ENCODE measurements around the gene BMP5.

The BMP5 gene

DNA sequence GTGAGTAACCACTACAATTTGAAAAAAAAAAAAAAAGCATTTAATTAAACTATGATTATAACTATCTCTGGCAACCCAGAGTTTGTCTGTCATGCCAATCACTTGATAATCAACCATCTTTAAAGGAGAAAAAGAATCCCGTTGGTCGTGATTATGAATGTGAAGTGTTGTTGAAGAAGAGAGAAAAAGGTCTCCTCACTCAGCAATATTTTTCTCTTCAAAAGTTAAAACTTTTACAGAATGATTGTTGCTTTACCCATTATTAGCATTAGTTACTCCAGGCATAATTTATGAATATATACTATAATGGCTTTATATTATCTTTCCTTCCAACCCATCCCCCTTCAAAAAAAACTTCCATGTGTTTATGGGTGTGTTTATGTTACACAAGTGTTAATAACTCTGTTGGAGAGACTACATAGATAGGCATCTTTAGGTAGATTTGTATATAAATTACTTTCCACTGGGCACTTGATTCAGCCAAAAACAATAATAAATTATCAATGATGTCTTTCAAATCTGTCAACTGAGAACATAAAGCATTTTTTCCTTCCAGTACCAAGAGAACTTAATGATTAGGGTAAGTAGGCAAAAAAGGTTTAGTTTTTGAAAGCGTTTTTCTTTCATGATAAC is 5.1 kb downstream of the BMP5 start:
- DNase-seq = no peak

DNA sequence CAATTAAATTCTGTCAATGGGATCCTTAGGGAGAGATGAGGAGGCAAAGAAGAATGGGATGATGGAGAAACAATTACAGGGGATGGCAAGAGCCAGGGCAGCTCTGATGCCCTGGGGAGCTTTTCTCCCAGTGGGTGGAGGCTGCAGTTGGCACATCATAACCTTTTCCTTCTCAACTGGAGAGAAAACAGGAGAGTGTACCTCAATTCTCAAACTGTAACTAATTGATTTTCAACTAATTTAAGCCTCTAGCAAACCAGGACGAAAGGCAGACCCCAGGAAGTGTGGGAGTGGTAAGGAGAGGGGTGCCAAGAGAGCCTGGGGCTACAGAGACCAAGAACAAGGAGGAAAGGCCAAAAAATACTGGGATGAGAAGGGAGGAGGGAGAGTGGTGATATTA is 5.7 kb downstream of the BMP5 start:
- DNase-seq = no peak

DNA sequence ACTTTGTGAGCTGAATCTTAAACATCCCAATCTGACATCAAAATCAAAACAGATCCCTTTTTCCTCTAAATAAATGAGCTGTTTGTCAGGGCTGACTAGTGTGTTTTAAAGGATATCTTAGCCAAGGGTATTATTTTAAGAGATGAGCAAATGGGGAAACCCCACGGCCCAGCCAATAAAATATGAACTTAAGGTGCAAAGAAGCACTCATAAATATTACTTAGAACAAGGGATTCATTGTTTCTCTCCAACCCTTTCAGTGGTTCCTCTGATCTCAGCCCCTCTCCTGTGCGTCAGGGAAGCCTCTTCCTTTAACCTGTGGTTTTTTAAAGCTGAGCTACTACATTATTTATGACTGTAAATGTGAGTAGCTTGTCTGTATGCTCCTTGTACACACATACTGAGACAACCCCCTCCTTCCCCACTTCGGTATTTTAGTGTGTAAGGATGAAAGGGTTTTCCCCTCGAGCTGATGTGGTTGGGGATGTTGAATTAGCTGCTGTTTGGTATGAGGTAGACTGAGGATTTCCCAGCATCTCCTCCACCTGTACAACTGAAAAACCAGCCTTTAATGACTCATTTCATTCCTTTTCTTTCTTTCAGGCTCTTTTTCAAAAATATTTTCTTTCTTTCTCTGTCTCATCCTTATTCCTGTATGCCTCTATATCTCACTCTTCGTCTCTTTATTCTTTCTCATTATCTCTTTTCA is 6.5 kb downstream of the BMP5 start:
- DNase-seq = no peak

DNA sequence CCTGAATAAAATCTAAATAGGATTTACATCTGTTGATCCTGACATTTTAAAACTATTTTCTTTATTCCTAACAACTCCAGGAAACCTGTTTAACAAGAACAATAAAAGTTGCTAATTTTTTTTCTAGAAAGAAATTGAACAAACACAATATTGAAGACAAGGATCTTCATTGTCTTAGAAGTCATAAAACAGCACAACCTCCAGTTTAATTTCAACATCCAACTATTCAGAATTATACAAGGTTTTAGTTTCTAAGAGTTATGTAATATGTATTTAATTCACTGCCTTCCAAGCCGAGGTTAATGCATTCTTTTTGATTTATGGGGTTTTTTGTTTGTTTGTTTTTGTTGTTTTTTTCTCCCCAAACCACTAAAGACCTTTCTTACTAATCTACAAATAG is 7.2 kb downstream of the BMP5 start:
- DNase-seq = no peak

DNA sequence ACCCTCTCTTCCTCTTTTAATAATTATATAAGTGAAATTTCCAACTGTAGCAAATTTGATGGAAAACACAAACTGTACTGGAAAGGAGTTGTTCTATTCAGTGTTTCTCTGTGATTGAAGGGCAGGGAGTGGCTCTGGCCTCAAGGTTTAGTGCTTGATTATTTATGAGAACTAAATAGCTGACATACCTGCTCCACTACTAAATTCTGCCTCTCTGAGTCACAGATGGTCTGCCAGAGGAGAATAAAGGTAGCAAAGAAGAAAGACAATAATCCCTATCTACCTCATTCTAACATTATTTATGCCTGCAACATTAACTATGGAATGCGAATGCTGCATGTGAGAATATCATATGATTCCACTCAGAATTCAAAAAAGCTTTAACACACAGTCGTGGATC is 9.3 kb downstream of the BMP5 start:
- no peak for DNase-seq

DNA sequence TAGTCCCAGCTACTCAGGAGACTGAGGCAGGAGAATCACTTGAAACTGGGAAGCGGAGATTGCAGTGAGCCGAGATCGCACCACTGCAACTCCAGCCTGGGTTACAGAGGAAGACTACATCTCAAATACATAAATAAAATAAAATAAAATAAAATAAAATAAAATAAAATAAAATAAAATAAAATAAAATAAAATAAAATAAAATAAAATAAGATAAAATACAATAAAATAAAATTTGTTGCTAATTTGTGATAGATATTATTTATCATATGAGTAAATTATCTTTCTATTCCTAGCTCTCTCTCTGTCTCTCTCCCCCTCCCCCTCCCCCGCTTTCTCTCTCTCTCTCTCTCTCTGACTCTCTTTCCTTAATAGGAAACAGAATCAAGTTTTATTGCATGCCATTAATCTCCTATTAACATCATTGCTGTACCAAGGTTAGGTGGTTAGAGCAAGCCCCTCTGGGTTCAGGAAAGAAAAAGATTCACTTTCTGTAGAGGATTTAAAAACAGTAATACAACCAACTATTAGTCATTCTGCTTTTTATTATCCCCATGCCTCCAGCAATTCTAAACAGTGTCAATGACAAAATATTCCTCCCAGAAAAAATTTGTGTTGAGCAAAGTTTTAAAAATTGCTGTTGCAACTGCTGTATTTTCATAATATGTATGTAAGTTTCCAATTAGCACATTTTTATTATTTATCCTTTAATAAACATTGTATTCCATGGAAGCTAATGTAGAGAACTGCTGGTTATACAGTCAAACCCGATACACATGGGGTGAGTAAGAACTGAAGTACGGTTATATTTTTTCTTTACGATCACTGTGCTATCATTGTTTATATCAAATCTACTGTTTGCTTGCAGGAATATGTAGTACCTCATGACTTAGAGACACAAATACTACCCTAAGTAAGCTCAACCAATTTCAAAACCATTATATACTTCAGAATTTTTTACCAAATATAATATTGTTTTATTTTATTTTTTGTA is 22.1 kb downstream of the BMP5 start:
- DNase-seq = no peak

DNA sequence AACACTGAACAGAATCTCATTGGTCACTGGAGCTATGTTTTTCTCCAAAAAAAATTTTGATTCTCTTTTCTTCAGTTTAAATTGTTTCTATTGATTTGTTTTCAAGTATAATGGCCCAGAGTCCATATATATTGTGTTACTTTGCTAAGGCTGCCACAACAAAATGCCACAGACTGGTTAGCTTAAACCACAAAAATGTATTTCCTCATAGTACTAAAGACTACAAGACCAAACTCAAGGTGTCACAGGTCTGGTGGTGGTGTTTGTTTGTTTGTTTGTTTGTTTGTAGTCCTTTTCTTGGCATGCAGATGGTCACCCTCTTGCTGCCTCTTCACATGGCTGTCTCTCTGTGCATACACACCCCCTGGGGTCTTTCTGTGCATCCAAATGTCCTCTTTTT is 34.0 kb downstream of the BMP5 start:
- DNase-seq = no peak

DNA sequence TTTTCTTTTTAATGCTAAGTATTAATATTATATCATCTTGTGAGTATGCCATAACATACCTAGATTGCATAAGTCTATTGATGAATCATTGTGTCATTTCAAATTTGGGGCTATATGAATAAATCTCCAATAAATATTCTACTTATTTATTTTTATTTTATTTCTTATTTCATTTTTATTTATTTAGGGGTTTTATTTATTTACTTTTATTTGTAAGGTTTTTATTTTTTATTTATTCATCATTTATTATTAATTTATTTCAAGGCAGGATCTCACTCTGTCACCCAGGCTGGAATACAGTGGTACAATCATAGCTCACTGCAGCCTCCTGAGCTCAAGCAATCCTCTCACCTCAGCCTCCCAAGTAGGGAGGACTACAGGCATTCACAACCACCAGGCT is 36.3 kb downstream of the BMP5 start:
- no peak for DNase-seq

DNA sequence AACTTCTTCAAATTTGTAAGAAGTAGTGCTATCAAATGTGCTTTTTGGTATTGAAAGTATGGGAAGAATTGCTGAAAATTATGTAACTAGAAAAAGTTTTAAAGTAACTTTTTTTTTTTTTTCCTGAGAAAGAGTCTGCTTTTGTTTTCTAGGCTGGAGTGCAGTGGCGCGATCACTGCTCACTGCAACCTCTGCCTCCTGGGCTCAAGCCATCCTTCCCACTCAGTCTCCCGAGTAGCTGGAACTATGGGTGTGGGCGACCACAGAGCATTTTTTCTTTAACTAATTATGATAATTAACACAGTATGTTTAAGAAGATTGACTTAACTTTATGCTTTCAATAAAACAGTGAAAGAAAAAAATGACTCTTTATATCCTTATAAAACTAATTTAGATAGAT is 38.4 kb downstream of the BMP5 start:
- DNase-seq = no peak

DNA sequence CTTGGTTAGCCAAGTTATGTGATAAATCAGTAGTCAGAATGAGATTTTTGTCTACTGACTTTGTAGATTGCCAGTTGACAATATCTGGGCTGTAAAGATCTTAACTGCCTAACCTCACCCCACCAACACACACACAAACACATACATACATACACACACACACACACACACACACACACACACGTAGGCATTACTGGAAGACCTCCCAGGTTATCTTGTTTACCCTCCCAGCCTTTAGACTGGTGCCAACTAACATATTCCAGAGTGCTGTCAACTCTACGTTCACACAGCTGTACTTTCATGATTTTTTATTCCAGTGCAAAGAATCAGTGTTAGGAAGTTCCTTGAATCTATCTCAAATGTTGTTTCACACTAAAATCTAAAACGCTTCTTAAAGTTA is 38.9 kb downstream of the BMP5 start:
- no peak for DNase-seq

DNA sequence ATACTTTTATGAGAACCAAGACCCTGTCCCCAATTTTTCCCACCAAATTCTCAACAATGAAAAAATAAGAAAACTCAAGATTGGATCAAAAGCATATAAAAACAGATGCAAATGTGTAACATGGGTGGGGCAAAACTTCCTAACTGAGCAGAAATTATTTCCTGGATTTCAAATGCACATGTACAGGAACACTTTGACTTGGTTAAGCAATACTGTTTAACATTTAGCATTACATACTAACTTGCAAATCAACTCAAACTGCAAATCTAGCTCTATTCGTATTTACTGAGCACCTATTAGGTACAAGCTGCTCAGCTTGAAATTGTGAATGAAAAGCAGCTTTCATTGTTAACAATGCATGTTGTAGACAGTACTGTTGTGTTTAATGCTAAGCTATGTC is 40.2 kb downstream of the BMP5 start:
- no peak for DNase-seq

DNA sequence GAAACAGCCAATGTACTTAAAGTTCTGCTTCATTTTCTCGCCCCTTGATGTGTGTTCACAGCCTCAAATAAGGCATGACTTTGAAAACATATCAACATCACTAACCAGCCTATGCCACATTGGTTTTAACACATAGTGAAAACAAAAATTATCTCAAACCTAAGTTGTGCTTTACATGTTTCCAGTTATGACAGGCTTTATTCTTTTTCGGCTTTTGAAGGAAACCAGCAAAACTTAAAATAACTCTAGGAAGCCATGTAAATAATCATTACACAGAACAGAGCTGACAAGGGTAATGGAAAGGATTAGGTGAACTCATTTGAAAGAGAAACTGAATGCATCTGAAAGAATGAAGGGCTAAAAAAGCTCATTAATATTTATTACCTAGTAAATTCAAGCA is 42.1 kb downstream of the BMP5 start:
- DNase-seq = no peak

DNA sequence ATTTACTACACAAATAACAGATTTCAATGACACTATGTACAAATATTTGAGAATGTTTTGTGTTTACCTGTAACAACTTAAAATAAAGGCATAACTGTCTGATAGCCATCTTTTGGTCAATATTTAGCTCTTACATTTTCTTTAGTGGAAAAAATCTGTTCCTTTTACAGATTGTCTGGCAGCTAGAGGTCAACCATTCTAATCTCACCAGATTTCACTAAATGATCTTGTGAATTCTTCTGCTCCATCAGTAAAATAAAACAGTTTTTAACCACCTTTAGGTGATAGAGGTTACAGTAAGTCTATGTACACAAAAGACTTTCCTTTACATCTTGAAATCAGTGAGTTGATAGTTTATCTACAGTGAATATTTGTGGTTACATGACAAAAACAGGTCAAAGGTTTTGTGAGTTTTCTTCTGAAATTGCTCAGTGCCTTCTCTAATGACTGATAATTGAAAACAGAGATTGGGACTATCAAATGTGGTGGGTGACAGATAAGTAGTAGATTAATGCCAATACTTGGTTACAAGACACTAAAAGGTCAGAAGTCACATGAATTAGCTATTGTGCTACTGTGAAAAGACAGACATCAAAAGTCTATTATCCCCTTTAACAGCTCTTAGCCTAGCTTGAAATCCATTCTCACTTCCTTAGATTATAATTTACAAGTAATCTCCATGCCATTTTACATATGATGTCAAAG is 47.4 kb downstream of the BMP5 start:
- no peak for DNase-seq

DNA sequence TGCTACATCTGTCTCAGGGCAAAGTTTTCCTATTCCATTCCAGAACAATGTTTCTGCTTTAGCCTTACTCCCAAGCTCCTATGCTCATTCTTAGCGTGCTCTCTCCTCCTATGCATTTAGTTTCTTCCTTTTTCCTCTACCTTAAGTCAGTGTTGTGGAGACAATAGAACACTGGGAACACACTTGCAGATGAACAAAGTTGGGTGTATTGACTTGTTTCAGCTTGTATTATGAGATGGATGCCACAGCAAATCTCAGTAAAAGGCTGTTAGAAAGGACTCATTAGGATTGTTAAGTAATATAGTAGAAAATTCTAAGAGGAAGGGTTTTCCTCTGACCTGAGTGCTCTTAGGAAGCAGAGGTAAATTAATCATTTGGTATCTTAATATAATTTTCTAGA is 48.4 kb downstream of the BMP5 start:
- no peak for DNase-seq

DNA sequence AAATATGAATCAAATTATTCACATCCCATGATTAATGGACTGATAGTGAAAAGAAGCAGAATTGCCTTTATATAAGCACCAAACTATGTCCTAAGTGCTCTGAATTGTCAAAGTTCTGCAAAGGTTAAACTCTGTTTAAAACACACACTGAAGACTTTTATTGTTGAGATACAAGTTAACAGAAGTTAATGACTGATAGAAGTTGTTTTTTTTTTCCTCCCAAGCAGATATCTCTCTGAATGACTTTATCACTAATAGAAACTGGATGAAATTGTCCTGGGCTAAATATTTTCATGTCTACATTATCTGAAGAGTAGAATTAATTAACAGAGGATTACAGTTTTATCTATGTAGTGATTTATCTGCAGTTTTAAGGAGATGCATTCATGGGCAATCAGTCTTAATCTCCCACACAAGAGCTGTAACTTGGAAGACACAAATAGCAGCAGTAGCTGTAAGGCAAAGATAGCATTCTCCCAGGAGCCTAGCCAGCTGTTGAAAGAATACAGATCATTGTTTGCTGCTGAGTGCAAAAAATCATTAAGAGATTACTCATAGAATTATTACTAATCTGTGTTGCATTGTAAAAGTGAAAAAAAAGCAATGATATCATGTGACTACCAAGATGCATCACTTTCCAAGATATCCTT is 49.9 kb downstream of the BMP5 start:
- DNase-seq = no peak

DNA sequence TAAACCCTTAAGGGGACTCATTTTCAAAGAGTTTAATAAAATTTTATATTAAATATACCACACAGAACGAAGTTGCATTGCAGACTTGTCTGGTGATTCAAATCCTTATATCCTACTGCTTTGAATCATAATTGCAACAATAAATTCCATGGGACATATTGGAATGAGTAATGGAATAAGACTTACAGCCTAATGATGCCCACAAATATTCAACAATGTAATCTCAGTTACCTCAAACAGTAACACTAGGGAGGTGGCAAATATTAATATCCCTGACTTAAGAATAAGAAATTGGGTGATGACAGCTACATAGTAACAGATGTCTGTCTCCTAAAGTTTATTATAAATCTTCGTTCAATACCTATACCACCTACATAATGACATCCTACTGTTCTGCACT is 52.6 kb downstream of the BMP5 start:
- no peak for DNase-seq

DNA sequence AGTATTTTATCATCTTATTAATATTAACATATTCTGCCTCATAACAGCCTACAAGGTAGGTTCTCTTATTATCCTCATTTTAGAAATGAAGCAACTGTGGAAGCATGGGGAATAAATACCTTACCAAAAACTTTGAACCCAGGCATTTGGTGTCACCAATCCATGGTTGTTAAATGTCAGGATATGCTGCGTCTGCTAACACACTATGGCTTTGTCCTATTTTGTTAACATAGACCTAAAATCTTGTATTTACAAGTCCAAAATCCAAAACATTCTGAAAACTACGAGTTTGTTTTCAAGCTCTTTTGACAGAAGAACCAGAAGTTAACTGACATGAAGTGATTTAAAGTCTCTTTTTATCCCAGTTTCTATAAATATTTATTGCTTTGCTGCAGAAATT is 53.4 kb downstream of the BMP5 start:
- no peak for DNase-seq

DNA sequence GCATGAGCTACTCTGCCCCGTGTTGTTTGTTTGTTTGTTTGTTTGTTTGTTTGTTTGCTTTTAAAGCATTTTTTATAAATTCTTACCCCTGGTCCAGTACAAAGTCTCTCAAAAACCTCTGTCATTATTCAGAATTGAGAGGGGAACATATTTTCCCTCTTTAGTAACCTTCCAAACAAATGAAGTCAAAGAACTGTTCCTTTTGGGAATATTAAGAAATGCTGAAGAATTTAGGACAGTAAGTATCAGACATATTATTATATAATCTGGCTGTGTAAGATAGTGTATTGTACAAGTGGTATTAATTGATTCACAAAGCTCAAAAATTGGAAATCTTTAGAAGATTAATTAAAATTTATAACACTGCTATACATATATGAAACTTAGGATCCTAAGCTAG is 54.7 kb downstream of the BMP5 start:
- DNase-seq = no peak

DNA sequence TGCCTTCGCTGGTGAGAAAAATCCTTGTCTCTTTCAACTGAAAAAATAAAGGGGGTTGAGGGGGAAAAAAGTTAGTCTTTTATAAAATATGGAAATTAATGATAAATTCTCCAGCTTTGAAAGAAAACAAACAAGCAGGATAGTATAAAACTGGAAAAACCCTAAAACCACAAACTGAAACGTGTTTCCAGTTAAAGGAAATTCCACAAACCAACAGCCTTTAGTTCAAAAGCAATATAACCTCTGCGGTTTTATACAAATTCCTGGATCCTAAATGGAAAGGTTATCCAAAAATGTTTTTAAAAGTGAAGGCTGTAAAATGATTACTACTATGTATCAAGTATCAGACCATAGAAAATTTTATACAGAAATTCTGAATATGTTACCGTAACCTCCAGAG is 55.6 kb downstream of the BMP5 start:
- no peak for DNase-seq

DNA sequence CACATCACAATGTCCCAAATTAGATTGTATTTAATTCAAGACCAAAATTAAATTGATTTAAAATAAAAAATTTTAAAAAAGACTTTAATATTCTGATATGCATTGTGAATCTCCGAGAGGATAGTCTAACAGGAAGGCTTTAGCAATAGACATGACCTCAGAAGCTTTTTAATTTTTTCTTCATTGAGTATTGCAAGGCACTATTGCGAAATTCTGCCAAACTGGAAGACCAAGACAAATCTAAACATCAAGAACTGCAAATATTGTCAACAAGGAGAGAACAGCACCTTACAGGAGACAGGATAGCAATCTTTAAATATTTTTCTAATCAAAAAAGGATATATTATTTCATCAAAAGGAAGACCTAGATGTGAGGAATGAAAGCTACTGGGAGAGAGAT is 56.9 kb downstream of the BMP5 start:
- no peak for DNase-seq

DNA sequence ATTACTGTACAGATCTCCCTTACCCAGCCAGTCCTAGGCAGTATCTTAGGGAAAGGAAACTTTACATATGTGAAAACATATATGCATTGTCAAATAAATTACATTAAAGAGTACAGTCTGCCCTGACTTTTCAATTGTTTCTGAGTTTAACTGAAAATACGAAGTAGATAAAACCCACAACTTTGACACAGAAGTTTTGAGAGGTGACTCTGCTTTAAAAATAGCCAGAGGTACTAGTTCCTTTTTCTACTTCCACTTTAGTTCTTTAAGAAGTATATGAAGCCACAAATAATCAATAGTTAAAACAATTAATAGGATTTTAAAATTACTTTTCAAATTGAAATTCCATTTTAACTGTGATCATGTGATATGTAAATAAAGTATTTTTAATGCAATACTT is 62.9 kb downstream of the BMP5 start:
- DNase-seq = no peak

DNA sequence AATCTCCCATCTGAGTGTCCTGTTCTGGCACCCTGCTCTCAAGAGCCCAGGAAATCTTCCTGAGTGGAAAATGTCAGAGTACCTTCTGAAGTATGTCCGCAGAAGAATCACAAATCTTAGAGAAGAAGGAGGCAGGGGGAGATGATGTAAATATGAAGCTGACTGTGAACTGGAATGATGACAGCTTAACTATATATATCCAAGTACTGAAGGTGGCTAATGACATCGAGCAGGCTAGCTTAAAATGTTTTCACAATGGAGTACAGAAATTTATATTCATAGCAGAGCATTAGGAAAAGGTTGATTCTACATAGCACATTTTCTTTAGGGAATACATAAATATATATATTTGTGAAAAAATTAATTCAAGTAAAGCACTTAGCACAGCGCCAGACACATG is 64.3 kb downstream of the BMP5 start:
- no peak for DNase-seq

DNA sequence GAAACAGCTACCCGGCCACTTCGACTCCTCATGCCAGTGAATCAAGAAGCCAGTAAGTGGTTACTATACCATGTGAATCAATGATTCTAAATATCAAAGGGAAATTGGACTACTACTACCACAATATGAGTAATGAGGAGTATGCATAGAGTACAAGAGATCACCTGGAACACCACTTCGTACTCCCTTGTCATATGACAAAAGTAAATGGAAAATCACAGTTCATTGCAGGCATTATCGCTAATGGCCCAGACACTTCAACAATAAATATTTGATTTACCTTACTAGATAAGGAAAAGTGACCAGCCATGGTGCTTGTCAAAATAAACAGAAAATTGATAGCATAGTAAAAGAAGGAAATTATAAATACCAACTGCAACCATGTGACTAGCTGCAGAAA is 73.1 kb downstream of the BMP5 start:
- DNase-seq = no peak
